Brain microvascular endothelial cell (primary cell): Measurements from ENCODE around the gene CCDC81.
"Not testable (repeated sequence)": the region's sequence is repeated elsewhere in the genome, so short reads cannot be mapped to it uniquely, and the experiment has no call there.

Source experiments
- DNase-seq: peaks from one replicate; pipeline ENCODE4 v3.0.0-alpha.2; 2020
- H3K27ac ChIP-seq: fragments of 250-450 bp; sonication (Bioruptor Pico); 2 replicates; pipeline ENCODE4 v1.5.1; 2020; ENCODE audit warnings: mild to moderate bottlenecking, moderate library complexity
- H3K27me3 ChIP-seq: fragments of 250-450 bp; sonication (Bioruptor Pico); replicated peaks from 2 replicates; pipeline ENCODE4 v1.5.1; 2020; ENCODE audit warnings: mild to moderate bottlenecking
- H3K36me3 ChIP-seq: fragments of 250-450 bp; sonication (Bioruptor Pico); replicated peaks from 2 replicates; pipeline ENCODE4 v1.5.1; 2020; ENCODE audit warnings: mild to moderate bottlenecking
- H3K4me3 ChIP-seq: 2 replicates; pipeline ENCODE4 v1.5.1; 2011; ENCODE audit warnings: low read depth, mild to moderate bottlenecking, control low read depth, low read length, moderate library complexity
- in situ Hi-C: cut with HindIII; loops from 2 replicates; pipeline ENCODE4 v1.10.0; 2017; ENCODE audit warnings: low sequenced_read_pairs, low pct_ligation_motif_present
- TF ChIP-seq, protein P1 (sequence below): IDR thresholded peaks from 2 replicates; pipeline ENCODE4 v1.5.1; 2011; ENCODE audit warnings: low read depth, mild to moderate bottlenecking, moderate library complexity, low read length, control low read depth, inconsistent platforms; ENCODE audit errors: missing control alignments

CCDC81 gene

DNA sequence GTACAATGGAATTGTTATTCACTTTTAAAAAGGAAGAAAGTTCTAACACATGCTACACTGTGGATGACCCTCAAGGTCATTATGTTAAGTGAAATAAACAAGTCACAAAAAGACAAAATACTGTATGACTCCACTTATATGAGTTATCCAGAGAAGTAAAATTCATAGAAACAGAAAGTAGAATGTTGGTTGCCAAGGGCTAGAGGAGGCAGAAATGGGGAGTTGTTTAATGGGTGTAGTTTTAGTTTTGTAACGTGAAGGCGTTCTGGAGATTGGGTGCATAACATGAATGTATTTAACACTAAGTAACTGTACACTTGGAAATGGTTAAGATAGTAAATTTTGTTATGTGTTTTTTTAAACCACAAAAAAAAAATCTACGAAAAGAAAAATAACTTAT lies 43.8 kb downstream of the CCDC81 start:
- H3K36me3 ChIP-seq: no peaks in the 10 kb centered on the region
- in situ Hi-C loops: no loop called here
- TF ChIP-seq, protein P1, sequence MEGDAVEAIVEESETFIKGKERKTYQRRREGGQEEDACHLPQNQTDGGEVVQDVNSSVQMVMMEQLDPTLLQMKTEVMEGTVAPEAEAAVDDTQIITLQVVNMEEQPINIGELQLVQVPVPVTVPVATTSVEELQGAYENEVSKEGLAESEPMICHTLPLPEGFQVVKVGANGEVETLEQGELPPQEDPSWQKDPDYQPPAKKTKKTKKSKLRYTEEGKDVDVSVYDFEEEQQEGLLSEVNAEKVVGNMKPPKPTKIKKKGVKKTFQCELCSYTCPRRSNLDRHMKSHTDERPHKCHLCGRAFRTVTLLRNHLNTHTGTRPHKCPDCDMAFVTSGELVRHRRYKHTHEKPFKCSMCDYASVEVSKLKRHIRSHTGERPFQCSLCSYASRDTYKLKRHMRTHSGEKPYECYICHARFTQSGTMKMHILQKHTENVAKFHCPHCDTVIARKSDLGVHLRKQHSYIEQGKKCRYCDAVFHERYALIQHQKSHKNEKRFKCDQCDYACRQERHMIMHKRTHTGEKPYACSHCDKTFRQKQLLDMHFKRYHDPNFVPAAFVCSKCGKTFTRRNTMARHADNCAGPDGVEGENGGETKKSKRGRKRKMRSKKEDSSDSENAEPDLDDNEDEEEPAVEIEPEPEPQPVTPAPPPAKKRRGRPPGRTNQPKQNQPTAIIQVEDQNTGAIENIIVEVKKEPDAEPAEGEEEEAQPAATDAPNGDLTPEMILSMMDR: no peak

DNA sequence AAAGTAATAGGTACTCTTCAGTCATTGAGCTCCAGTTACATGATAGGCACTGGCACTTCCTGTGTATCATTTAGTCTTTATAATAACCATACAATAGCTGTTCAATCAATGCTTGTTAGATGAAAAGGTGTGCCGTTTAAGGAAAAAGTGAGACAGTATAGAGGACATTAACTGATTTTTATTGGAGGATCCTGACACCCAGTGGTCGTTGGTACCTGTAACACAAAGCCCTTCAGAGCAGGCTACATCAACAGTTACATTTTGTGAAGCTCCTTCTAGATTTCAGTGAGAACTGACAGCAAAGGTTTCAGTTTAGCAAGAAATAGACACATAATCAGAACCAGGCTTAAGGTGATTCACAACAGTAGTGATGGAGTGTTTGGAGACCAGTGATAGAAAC lies 44.2 kb downstream of the CCDC81 start:
- Histone ChIP-seq H3K4me3 (no peak overlapping the region), H3K27me3 (no peaks in the 10 kb centered on the region), H3K27ac (no peak overlapping the region), H3K36me3 (no peaks in the 10 kb centered on the region)
- DNase-seq: no peak
- in situ Hi-C loops: no loop called here
- TF ChIP-seq, protein P1: peak; percentile 47

More for the DNA sequence above, 43.8 kb downstream of the CCDC81 start:
- Histone ChIP-seq H3K4me3 (no peak overlapping the region), H3K27ac (no peak overlapping the region), H3K27me3 (no peaks in the 10 kb centered on the region)
- DNase-seq: no peak

DNA sequence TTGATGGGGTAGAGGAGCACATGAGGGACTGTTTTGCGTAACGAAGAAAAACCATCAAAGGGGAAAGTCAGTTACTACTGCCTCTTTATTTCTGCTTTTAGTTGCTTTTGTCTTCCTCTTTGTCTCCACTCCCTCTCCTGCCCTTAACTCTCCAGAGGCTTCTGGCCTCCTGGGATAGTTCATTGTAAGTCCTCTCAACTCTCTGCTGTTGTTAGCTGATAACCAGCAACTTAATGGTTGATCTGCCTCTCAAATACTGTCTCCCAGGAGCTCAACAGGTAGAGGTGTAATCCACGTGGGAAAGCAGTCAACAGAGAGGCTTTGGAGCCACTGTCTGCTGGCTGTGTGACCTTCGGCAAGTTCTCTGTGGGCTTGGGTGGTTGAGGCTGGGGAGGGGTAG lies 47.3 kb downstream of the CCDC81 start:
- Histone ChIP-seq H3K27me3 (no peaks in the 10 kb centered on the region), H3K4me3 (no peak overlapping the region), H3K36me3 (no peaks in the 10 kb centered on the region), H3K27ac (no peak overlapping the region)
- in situ Hi-C loops: no loop called here
- DNase-seq: no peak
- TF ChIP-seq, protein P1: no peak

DNA sequence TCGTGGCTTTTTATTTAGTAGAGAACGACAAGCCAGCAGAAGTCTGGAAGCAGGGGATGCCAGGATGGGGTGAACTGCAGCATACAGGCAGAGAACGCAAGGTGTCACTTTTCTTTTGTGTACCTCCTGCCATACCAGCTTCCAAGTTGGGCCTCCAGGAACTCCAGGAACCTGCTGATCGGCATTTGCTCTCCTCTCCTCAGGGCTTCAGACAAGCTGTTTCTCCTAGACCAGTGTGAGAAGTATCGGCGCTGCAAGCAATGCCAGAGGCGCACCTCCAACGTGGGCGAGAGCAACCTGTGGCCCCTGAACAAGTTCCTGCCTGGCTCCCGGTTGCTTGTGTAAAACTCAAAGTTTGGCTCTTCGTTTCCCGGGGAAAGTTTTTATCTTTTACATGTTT lies 47.7 kb downstream of the CCDC81 start:
- no peaks in the 10 kb centered on the region for H3K36me3 ChIP-seq
- in situ Hi-C loops: no loop called here
- TF ChIP-seq, protein P1: no peak
- DNase-seq: no peak
- H3K27ac ChIP-seq: no peak overlapping the region
- H3K4me3 ChIP-seq: no peak overlapping the region
- H3K27me3 ChIP-seq: no peaks in the 10 kb centered on the region

- in situ Hi-C loops, H3K27me3 ChIP-seq, DNase-seq, H3K4me3 ChIP-seq, H3K27ac ChIP-seq, H3K36me3 ChIP-seq: not testable (repeated sequence)
These were observed 48.8 kb downstream of the CCDC81 start for GRCh38 chr11:86423488-86423887.

DNA sequence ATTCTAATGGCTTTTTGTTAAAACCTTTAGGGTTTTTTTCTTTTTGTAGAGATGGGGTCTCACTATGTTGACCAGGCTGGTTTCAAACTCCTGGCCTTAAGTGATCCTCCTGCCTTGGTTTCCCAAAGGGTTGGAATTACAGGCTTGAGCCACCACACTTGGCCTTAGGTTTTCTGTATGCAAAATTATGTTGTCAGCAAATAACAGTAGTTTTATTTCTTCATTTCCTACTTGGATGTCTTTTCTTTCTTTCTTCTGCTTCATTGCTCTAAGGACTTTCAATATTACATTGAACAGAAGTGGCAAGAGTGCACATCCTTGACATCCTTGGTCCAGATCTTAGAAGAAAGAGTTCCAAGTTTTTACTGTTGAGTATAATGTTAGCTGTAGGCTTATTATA lies 52.8 kb downstream of the CCDC81 start:
- TF ChIP-seq, protein P1: no peak
- no peaks in the 10 kb centered on the region for H3K27me3 ChIP-seq
- H3K4me3 ChIP-seq: no peak overlapping the region
- H3K27ac ChIP-seq: no peak overlapping the region
- DNase-seq: no peak
- no peaks in the 10 kb centered on the region for H3K36me3 ChIP-seq
- in situ Hi-C loops: no loop called here
